Nephron (organoid): ENCODE results near the gene EXOSC7.
A peak's percentile ranks its signal among the peaks of the same experiment; 100 is the strongest.

ENCODE experiments used
- H3K27ac Mint-ChIP-seq, 3 experiments: 2 replicates each; pipeline ENCODE4 v1.8.0; 2020; ENCODE audit warnings: mixed read lengths in 3 of 3, mild to moderate bottlenecking in 2 of 3, moderate library complexity in 1 of 3
- H3K27me3 Mint-ChIP-seq: 2 replicates; pipeline ENCODE4 v1.8.0; 2021; ENCODE audit warnings: low read depth, mild to moderate bottlenecking, moderate library complexity, mixed read lengths
- H3K36me3 Mint-ChIP-seq: 2 replicates; pipeline ENCODE4 v1.8.0; 2020; ENCODE audit warnings: low read depth, mixed read lengths
- H3K4me1 Mint-ChIP-seq: 2 replicates; pipeline ENCODE4 v1.8.0; 2020; ENCODE audit warnings: mixed read lengths
- H3K4me3 Mint-ChIP-seq, 3 experiments: 2 replicates each; pipeline ENCODE4 v1.8.0; 2020; ENCODE audit warnings: mild to moderate bottlenecking in 3 of 3, mixed read lengths in 3 of 3, moderate library complexity in 2 of 3
- H3K9me3 Mint-ChIP-seq: 2 replicates; pipeline ENCODE4 v1.8.0; 2020; ENCODE audit warnings: mixed read lengths
- TF ChIP-seq, protein P1 (sequence below), 3 experiments: fragments of 200-600 bp; sonication (generic); IDR thresholded peaks; one replicate each; pipeline ENCODE4 v1.5.0; 2021; ENCODE audit warnings: antibody characterized with exemption in 3 of 3; ENCODE audit not compliant: unreplicated experiment in 3 of 3

The EXOSC7 gene

DNA sequence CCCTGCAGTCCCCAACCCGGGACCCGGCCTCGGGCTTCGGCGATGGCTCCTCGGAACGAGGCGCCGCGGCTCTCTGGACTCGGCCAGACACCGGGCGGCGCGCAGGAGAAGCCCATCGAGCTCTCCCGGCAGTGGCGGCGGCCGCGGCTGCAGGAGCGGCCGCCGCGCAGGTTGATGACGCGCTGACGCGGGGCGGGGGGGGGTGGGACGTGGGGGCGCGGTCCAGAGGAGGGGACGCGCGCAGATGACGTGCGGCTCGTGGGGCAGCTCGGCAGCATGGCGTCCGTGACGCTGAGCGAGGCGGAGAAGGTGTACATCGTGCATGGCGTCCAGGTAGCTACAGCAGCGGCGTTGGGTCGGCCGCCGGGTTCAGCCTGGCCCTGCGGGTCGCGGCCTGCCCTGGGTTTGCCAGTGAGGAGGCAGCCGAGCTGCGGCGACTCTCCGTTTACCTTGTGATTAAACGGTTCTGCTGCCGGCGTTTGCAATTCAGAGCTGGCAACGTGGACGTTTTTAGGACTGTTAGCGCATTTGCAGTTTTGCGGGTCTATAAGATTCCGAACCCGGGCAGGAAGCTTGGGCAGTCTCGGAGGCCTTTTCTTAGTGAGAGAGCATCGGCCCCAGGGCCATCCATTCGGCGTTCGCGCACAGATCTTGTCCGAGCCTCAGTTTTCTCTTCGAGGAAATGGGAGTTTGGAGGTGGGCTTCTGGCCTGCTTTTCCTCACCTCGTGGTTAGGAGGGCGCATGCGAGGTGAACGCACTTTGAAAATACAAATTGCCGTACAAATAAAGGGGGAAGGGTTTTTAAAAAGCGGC is at the start of gene EXOSC7, which contains the start of gene ZDHHC3:
Gene EXOSC7, plus strand, starts transcription at position 243 of the 814 bp plus-strand sequence. Its CDS starts 34 bp downstream, at position 277.
Gene ZDHHC3, minus strand, starts transcription at position 173 of the 814 bp plus-strand sequence. CDS start 16,738 bp downstream, outside the sequence.
- Mint-ChIP-seq H3K4me1 (peaks cover 35% of the 10 kb centered on the region), H3K27ac (peak within 1 kb of the TSS; percentile 84 to 97 (median 95)), H3K27me3 (no peaks in the 10 kb centered on the region), H3K36me3 (no peaks in the 10 kb centered on the region), H3K9me3 (no peaks in the 10 kb centered on the region), H3K4me3 (peak within 1 kb of the TSS; percentile 99 to 100 (median 100))
- TF ChIP-seq, protein P1, sequence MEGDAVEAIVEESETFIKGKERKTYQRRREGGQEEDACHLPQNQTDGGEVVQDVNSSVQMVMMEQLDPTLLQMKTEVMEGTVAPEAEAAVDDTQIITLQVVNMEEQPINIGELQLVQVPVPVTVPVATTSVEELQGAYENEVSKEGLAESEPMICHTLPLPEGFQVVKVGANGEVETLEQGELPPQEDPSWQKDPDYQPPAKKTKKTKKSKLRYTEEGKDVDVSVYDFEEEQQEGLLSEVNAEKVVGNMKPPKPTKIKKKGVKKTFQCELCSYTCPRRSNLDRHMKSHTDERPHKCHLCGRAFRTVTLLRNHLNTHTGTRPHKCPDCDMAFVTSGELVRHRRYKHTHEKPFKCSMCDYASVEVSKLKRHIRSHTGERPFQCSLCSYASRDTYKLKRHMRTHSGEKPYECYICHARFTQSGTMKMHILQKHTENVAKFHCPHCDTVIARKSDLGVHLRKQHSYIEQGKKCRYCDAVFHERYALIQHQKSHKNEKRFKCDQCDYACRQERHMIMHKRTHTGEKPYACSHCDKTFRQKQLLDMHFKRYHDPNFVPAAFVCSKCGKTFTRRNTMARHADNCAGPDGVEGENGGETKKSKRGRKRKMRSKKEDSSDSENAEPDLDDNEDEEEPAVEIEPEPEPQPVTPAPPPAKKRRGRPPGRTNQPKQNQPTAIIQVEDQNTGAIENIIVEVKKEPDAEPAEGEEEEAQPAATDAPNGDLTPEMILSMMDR (IDR thresholded peaks at IDR 0.05; ENCODE audit: unreplicated experiment in 3 of 3), result no peak

DNA sequence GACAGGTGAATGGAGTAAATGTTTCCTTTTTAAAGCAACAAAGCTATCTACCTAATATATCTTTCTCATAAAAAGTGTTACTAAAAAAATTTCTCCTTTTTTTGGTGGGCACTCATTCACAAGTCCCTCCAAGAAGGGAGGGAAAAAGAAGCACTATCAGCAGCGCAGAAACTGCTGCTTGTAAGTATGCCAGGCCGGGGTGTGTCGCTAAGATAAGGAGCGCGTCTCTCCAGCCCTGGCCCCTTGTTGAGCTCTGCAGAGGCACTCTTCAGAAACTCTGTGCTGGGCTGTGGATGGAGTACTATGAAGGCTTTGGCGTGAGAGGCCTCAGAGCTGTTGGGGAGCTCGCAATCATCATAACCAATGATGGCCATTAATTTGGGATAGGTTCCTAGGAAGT is 49.1 kb upstream of the EXOSC7 start:
- Mint-ChIP-seq H3K27ac (no peak overlapping the region), H3K36me3 (peaks cover 32% of the 10 kb centered on the region), H3K9me3 (no peaks in the 10 kb centered on the region), H3K4me1 (peaks cover 12% of the 10 kb centered on the region), H3K4me3 (no peak overlapping the region), H3K27me3 (no peaks in the 10 kb centered on the region)
- TF ChIP-seq, protein P1 (IDR thresholded peaks at IDR 0.05; ENCODE audit: unreplicated experiment in 3 of 3), result no peak

DNA sequence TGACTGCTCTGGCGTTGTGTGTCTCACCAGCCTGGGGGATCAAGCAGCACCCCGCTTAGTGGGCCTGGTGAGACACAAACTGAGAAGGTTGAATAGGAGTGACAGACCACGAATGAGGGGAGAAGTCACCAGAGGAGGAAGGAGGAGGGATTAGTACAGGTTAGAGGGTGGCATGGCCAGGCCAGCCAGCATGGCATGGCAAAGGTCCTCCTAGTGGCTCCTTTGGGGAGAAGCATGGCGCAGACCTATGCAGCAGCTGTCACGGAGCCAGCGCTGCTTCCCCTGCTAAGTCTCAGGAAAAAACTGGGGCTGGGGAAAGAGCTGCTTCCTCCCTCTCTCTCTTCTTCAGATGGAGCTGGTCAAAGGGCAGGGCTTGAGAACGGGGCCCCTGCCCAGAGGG is 48.7 kb upstream of the EXOSC7 start:
- H3K9me3 Mint-ChIP-seq, result no peaks in the 10 kb centered on the region
- TF ChIP-seq, protein P1 (IDR thresholded peaks at IDR 0.05; ENCODE audit: unreplicated experiment in 3 of 3), result no peak
- peaks cover 12% of the 10 kb centered on the region for H3K4me1 Mint-ChIP-seq
- peaks cover 36% of the 10 kb centered on the region for H3K36me3 Mint-ChIP-seq
- H3K4me3 Mint-ChIP-seq, result no peak overlapping the region
- H3K27ac Mint-ChIP-seq, result no peak overlapping the region
- no peaks in the 10 kb centered on the region for H3K27me3 Mint-ChIP-seq

- Mint-ChIP-seq H3K4me3 (no peak overlapping the region), H3K9me3 (no peaks in the 10 kb centered on the region), H3K36me3 (peaks cover 46% of the 10 kb centered on the region), H3K27ac (no peak overlapping the region), H3K27me3 (no peaks in the 10 kb centered on the region), H3K4me1 (peaks cover 1% of the 10 kb centered on the region)
- TF ChIP-seq, protein P1 (IDR thresholded peaks at IDR 0.05; ENCODE audit: unreplicated experiment in 3 of 3), result no peak
Observed at GRCh38 chr3:44929782-44930181, 46.3 kb upstream of the EXOSC7 start.

GRCh38 chr3:44930911-44931310 is 45.1 kb upstream of the EXOSC7 start:
- H3K4me1 Mint-ChIP-seq, result no peaks in the 10 kb centered on the region
- H3K9me3 Mint-ChIP-seq, result no peaks in the 10 kb centered on the region
- TF ChIP-seq, protein P1 (IDR thresholded peaks at IDR 0.05; ENCODE audit: unreplicated experiment in 3 of 3), result no peak
- H3K4me3 Mint-ChIP-seq, result no peak overlapping the region
- H3K27me3 Mint-ChIP-seq, result no peaks in the 10 kb centered on the region
- peaks cover 41% of the 10 kb centered on the region for H3K36me3 Mint-ChIP-seq
- H3K27ac Mint-ChIP-seq, result no peak overlapping the region
